HG02642 (cell line): ENCODE data around the gene LMCD1.
A peak's percentile ranks its signal among the peaks of the same experiment; 100 is the strongest.

ENCODE experiments used
- ATAC-seq: cut with Tn5 transposase; IDR thresholded peaks from one replicate; pipeline ENCODE4 v1.9.1; 2021; ENCODE audit warnings: mild to moderate bottlenecking; ENCODE audit not compliant: unreplicated experiment, poor library complexity

The LMCD1 gene

DNA sequence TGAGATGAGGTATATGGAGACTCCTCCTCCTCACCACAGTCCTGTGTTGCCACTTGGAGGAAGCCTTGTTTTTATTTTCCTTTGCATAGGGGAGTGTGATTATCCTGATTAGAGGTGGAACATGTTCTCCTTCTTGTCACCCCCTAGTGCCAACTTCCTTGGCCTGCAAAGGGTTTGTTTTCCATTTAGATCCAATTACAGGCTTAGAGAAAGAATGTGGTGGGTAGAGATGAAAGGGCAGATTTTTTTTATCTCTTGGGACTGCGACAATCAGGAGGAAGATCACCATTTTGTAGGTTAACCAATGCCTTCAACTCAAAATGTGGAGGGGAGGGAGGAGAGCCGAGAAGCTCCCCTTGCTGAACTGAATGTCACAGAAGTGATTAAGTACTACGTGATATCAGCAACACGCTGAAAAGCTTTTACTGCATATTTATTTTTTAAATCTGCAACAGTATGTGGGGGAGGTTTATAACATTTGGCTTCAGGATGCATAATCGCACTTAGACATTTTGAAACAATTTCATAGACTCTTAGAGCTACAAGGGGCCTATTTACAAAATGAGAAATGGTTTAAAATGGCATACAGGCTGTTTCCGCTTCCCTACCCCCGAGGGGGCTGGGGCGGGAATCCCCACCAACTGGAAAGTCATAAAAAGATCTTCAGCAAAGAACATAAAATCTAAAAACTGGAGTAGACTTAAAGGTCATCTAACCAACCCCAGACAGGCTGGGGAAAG, 2.4 kb downstream of the LMCD1 start:
- no peak for ATAC-seq

DNA sequence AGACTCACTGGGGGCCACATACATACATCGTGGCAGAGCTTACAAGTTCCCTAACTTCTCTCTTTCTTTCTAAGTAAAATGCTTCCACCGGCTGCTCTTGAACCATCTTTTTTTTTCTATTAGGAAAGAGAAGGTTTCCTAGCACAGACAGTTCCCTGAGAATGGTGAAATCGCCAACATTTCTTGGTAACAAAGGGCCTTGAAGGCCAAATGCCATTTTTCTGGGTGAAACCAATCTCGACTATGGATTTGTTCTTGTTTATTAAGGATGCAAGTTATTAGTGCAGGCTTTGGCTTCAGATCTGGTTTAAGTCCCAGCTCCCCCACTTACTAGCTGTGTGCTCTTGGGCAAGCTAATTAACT, 3.0 kb downstream of the LMCD1 start:
- no peak for ATAC-seq

DNA sequence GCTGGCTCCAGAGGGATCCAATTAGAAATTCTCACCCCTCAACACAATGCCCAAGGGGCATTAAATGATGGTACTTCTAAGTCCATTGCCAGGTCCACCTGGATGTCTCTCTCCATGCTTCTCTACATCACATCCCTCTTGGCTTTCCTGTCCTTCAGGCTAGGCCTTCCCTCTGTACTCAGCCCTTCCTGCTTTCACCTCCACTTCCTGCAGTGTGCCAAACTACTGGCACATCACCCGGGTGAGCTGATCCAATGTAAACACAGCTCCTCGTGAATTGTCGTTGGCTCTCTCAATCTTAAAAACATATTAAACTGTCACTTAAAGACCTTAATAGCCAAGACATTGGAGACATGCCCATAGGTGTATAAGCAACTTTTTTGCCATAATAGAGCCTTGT, 4.0 kb downstream of the LMCD1 start:
- ATAC-seq: no peak

DNA sequence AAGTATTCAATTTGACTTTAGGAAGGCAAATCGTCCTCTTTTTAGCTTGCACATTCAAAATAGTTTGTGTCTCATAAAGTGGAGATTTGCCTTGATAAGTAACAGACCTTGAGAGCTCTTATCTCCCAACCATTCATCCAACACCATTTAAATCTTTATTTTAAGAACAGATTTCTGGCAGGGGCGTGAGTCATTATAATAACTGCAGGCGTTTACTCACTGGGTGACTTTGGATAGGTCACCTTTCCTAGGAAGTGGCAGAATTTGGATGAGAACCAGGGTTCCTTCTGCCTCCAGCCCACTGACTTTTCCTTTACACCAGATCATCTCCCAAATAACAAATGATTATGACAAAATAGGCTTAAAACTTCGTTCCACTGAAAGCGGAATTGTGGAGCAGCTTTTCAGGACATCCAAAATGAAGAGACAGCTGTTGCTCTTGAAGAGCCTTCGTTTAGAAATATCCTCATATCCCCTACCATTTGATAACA, 5.0 kb downstream of the LMCD1 start:
- no peak for ATAC-seq

DNA sequence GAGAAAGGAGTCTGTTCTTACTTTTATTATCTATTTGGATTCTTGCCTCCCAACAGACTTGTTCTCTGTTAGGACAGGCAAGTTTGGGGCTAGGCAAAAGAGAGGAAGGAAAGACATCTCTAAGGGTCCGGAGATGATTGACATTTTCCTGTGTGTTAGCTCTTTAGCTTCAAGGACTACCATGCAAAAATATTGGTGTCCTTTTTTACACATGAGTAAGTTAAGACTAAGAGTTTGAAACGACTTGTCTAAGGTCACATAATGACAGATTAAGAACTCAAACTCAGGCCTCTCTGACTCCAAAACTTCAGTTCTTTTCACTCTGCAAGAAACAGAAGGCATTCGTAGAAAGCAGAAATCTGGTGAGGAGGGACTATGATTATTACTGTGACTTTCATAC, 5.9 kb downstream of the LMCD1 start:
- no peak for ATAC-seq

DNA sequence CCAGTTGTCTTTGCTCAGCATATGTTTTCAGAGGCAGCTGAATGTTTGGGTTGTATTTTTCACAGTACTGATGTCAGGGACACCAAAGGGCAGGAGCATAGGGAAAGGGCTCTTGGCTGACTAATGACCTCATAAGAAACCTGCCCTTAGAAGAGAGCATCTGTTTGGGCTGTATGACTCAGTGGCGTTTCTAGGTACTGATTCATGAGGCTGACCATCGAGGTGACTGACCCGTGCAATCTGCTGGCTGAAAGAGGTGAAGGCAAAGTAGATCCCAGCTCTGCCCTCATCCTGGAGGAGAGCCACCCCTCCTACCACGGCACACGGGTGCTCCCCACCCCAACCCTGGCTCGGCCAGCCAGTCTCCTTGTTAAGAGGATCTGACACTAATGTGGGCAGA, 8.3 kb downstream of the LMCD1 start:
- no peak for ATAC-seq

DNA sequence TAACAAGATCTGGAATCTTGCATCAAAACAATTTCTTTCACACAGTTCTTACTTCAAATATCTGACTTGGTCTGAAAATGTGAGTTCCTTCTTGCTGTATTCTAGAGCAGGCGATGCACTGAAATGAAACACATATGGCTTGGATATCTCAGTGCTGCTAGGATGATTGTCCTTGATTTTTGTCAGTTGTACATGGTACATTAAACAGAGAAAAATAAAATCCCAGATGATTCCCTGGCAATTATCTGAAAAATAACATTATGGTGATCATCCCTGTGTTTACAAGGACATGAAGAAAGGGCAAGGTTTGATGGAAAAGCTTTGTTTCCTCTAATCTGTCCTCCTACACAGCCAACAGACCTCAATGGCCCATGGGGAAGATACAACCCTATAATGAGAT, 10.6 kb downstream of the LMCD1 start:
- ATAC-seq: no peak

DNA sequence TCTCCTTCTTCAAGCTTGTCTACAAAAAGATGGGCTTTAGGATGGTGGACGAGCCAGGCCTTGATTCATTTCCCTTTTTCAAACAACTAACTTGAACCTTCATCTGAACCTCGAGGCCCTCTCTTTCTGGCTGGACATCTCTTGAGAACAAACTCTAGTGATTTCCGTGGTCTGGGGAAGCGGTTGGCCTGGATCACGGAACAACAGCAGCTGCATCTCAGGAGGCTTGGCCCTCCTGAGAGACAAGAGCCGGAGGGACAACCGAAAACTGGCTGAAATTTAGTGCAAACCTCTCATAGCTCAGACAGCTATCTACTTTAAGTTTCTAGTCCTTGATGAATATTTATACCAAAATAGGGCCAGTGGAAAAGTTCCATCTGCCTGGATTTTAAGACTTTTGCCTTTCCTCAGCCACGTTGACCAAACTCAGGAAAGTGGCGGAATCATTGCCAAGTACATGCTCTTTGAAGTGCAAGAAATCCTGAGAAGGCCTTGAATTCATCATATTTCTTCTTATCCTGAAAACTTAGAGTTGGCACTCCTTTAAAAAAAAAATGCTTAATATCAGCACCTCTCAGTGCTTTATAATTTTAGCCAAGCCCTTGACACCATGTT, 14.5 kb downstream of the LMCD1 start:
- no peak for ATAC-seq

DNA sequence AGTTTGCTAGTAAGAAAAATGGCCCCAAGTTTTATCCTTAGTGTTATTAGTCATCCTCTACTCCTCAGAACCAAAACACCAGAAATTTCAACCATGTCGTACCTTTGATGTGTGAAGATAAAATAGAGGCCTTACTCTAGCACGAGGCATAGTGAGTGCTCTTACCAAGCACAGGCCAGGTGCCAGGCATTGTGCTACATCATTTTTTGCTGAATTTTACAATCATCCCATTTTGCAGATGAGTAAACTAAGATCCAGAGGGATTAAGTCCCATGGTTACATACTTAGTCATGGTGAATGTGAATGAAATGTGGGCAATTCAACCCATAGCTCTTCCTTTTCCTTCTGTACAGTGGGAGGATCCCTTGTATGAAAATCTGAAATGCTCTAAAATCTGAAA, 15.2 kb downstream of the LMCD1 start:
- no peak for ATAC-seq

DNA sequence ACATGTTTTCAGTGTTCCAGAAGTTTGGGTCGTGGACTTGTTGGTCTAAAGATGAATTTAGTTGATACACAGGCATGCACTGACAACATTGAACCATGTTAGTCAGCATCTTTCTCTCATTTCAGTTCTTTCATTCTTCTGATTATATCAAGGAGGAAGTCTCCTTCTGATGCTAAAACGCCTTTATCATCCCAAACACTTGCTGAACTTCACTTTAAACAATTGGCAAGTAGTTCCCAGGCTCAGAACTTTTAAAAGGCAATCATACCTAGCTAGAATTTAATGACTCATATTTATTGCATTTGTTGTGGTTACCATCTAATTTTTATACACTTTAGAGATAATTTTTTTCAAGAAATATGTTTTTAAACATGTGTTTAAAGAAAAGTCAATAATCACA, 15.9 kb downstream of the LMCD1 start:
- ATAC-seq: no peak

DNA sequence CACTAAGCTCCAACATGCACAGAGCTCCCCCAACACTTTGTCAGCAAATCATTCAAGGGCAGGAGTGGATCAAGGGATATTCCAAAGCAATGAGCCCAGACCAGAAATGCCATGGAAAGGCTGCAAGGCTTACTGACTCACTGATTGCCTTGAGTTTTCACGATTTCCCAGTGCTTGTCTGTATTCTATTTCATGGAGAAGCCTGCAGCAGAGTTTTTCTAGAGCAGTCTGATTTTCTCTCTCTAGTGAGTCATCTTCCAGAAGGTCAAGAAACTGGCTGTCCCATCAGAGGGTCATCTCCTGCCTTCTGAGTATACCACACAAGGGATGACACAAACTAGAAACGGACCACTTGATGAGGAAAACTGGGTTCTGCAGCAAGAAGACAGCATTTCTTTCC, 16.5 kb downstream of the LMCD1 start:
- ATAC-seq: no peak

DNA sequence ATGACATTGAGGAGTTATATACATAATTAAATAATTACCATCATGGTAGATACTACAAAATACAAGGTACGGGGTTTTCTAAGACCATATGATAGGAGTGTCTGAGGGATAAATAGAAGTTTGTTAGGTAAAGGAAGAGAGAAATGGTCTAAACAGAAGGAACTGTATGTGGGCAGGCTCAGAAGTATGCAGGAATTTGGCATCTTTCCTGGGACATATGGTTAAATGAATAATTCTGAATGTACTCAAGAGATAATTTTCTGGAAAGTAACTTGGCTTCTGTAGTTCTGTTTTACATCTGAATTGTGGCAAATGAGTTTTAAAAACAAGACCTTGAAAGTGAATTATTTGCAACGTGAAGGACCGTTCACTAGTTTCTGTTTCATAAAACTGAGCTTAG, 17.5 kb downstream of the LMCD1 start:
- ATAC-seq: no peak

DNA sequence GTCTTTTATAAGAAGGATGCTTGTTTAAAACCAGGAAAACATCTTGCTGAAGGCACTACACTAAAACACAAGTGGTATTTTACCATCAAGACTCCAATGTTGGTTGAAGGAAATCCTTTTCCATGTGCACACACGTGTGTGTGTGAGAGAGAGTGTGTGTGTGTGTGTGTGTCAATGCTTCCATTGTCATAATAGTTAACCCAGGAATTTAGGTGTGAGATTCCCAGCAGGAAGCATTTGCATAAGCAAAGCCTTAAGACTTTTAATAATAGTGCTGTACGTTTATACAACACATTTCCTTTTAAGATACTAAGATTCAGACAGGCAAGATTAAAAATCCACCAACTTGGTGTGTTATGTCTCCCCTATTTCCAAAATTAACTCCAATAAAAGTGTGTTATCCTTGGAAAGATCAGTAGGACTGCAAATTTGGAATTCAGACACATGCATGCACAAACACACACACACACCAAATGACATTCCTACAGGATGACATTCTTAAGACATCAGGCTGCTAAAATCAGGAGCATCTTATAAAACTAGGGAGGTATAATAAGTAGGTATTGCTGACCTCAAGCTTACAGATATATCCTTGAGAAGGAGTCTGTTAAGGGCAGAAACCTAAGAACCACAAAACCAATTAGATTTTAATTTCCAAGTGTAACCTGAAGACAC, 18.3 kb downstream of the LMCD1 start:
- no peak for ATAC-seq

DNA sequence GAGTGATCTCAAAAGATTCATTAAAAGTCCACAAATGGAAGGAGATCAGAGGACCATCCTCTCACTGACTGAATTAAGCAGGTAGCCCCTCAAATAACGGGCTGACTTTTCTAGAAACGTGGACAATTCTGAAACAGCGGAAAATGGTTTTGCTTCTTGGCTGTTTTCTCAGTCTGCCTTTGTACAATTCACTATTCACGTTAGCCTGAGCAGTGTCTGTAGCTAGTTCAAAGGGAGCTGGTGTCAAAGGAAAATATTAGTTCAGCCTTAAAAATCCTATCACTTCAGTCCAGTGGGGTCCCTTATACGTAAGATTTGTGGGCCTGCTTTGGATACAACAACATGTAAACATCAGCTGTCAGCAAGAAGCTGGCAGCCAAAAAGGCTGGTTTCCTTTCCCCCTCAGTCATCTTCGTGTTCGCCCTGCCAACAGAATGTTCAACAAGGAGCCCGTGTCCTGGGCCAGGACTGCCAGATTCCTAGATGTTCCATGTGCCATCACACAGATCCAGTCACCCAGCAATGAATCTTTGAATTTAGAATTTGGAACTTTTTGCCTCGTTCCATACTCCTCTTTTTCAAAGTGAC, 19.3 kb downstream of the LMCD1 start:
- ATAC-seq: no peak

DNA sequence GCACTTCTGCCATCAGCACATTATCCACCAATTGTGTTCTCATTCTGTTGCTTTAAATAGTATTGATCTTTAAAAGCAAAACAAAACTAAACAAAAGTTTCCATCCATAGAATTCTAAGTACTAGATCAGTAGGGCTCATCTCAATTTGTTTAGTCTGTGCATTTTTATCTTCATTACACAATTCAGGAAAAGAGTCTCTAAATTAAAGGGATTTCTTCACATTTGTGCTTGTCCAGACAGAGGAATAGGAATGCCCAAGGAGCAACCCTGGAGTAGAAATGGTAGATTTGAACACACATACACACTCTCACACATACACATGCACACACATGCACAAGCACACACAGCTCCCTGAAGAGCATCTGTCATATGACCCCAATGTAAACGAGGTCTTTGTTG, 21.4 kb downstream of the LMCD1 start:
- no peak for ATAC-seq

DNA sequence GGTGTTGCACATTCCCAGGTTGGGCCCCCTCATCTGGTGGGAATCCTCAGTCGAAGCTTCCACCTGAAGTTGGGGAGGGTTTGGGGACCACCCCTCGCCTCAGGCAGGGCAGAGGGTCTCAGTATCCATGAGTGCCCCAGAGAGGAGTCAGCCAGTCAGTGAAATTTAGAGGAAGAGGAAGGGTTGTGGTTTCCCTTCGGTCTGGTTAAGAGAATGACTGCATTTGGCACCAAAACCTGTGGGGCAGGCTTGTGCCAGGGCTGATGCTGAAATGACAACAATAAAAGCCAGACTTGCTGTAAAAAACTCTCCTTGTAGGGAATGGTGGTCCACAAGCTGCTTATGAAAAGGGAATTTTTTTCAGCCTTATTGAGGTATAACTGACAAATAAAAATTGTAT, 22.6 kb downstream of the LMCD1 start:
- ATAC-seq: no peak

DNA sequence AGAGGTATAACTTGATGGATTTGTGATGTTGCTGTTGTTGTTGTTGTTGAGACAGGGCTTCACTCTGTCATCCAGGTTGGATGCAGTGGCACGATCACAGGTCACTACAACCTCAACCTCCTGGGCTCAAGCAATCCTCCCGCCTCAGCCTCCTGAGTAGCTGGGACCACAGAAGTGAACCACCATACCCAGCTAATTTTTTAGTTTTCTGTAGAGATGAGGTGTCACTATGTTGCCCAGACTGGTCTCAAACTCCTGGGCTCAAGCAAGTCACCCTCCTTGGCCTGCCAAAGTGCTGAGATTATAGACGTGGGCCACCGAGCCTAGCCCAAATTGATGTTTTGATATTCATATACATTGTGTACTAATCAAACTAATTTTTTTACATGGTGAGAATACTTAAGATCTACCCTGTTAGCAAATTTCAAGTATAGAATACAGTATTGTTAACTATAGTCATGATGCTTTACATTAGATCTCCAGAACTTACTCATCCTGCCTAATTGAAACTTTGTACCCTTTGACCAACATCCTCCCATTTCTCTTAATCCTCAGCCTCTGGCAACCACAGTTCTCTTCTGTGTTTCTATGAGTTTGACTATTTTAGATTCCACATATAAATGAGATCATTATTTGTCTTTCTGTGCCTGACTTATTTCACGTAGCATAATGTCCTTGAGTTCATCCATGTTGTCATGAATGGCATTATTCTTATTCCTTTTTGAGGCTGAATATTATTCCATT, 23.2 kb downstream of the LMCD1 start:
- peak; percentile 58 for ATAC-seq

DNA sequence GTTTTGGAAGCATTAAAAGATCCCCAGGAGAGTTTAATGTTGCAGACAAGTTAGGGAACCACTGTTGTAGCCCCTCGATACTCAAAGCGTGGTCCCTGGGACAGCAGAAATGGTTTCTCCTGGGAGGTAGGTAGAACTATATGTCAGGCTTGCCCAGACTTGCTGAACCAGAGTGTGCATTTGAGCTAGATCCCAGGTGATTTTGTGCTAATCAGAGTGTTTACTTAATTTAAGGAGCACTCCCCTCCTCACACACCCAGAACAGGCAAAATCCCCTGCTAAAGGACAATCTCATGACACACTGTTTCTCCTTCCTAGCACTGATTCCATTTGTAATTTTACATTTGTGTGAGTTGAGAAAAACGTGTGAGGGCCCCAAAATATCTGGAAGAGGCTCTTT, 24.3 kb downstream of the LMCD1 start:
- no peak for ATAC-seq

DNA sequence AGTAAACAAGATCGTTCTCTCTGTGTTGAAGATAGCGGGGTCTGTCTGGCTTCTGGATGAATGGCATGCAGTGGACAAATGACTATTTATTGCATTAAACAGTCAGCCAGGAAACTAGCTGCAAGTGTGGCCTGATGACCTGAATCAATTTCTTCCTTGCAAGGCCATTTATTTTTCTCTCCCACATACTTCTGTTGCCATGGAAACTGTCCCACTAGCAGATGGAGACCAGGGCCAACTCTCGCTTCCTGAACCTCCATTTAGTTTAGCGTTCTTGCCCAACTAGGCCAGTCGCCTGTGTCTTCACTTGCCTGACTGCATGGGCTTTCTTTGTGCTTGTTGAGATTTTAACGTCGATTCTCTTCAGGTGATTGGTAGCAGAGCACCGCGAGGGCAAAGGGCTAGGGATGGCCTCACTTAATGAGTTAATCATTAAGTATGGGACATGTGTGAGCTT, 27.6 kb downstream of the LMCD1 start:
- ATAC-seq: no peak

DNA sequence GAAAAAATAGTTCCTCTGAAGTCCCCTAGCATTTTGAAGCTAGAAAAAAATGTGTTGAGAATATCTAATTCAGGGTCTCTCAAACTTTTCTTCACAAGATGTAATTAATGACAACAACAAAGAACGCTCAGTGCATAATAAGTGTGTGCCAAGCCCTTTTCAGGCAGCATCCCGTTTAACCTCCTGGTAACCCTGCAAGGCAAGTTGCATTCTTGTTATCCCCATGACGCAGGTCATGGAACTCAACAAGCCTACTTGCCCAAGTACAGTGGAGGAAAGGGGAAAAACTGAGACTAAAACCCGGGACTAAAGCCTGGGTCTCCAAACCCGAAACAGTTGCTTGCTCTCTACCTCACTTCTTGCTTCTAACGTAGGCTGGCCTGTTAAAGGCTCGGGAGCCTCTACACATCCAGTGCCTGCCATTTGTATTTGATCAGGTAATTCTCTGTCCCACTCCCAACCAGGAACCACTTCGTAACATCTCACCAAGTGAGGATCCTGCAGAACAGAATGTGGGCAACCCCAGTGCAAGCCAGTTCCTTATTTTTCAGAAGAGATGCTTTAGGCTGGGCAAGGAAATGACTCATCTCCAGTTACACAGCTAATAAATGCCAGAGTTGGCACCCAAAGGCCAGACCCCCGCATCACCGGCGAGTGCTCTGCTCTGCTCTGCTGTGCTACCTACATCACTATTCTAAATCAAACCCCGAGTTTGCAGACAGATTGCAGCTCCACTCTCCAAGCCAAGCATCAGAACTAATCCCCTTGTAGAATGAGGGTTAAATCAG, 28.3 kb downstream of the LMCD1 start:
- no peak for ATAC-seq
